Prostate gland (tissue), 2 donors: ENCODE data around the gene ST6GALNAC3. TPM values are rescaled to one million over a fixed set of nuclear protein-coding genes. Genes with fewer than 3 reads are reported as not detected.

Experiments
- DNase-seq: peaks from one replicate; pipeline ENCODE4 v3.0.0-alpha.2; 2019; ENCODE audit warnings: low spot score
- H3K27ac ChIP-seq, 2 donors: fragments of 200-600 bp; sonication (generic); 2 replicates each; pipeline ENCODE4 v1.5.1; 2017 to 2019
- H3K27me3 ChIP-seq: fragments of 200-600 bp; sonication (generic); replicated peaks from 2 replicates; pipeline ENCODE4 v1.5.1; 2019; ENCODE audit not compliant: insufficient read depth
- H3K36me3 ChIP-seq, 2 donors: fragments of 200-600 bp; sonication (generic); 1 replicate in 1 of 2; 2 replicates in 1 of 2; pipeline versions ENCODE4 v1.5.1 to v1.8.1; 2017 to 2019
- H3K4me1 ChIP-seq: fragments of 200-600 bp; sonication (generic); replicated peaks from 2 replicates; pipeline ENCODE4 v1.5.1; 2019
- H3K4me3 ChIP-seq, 2 donors: fragments of 200-600 bp; sonication (generic); 2 replicates each; pipeline ENCODE4 v1.5.1; 2017 to 2019
- H3K9me3 ChIP-seq: fragments of 200-600 bp; sonication (generic); 2 replicates; pipeline ENCODE4 v1.5.1; 2017
- CTCF ChIP-seq, 4 experiments: fragments of 200-600 bp in 2 of 4; fragments of 450-650 bp in 2 of 4; sonication (generic) in 2 of 4; IDR thresholded peaks; 1 replicate in 3 of 4; 2 replicates in 1 of 4; pipeline ENCODE4 v1.5.1; 2016 to 2019; ENCODE audit warnings: antibody characterized with exemption in 4 of 4, mild to moderate bottlenecking in 2 of 4, moderate library complexity in 2 of 4
- POLR2A ChIP-seq: fragments of 450-650 bp; IDR thresholded peaks from one replicate; pipeline ENCODE4 v1.6.1; 2016; ENCODE audit warnings: antibody characterized with exemption, mild to moderate bottlenecking
- POLR2AphosphoS5 ChIP-seq: sonication (generic); formaldehyde crosslinking; IDR thresholded peaks from one replicate; pipeline ENCODE4 v1.6.1; 2017; ENCODE audit warnings: antibody characterized with exemption
- WGBS: methylation state at CpG from one replicate; pipeline ENCODE4 v1.1.5; 2018; 5-methylcytosine and 5-hydroxymethylcytosine counted together
- intact Hi-C: fragments of 100-400 bp; cut with DNase I; formaldehyde crosslinking; loops from one replicate; pipeline ENCODE4 v1.14.2; 2022
- total RNA-seq, 2 donors: library from RNA; depleted of rRNA; stranded (reverse); fragments of >200 nt; gene quantifications; one replicate each; pipeline ENCODE4 v1.1.0, GENCODE V29; 2016

Gene ST6GALNAC3
- total RNA-seq, 2 donors from 2014 or later, result 0.41 to 0.80 TPM

- Histone ChIP-seq H3K4me3 (no peak overlapping the region), H3K4me1 (no peaks in the 10 kb centered on the region), H3K36me3 (no peaks in the 10 kb centered on the region), H3K27me3 (no peaks in the 10 kb centered on the region), H3K9me3 (no peaks in the 10 kb centered on the region), H3K27ac (no peak overlapping the region)
- intact Hi-C loops, result no loop called here
- TF ChIP-seq POLR2AphosphoS5 (no peak), POLR2A (no peak)
- 88% methylated on average over 4 of the region's 4 CpGs for WGBS
- DNase-seq, result no peak
These were observed 158.1 kb downstream of the ST6GALNAC3 start for GRCh38 chr1:76232666-76233065.

GRCh38 chr1:76234061-76234460 lies 159.5 kb downstream of the ST6GALNAC3 start:
- no peaks in the 10 kb centered on the region for H3K9me3 ChIP-seq
- DNase-seq, result no peak
- TF ChIP-seq POLR2A (no peak), CTCF (IDR thresholded peaks at IDR 0.05) (no peak), POLR2AphosphoS5 (no peak)
- no peaks in the 10 kb centered on the region for H3K4me1 ChIP-seq
- 84% methylated on average over 2 of the region's 2 CpGs for WGBS
- no peak overlapping the region for H3K4me3 ChIP-seq
- H3K27ac ChIP-seq, result no peak overlapping the region
- H3K36me3 ChIP-seq, result no peaks in the 10 kb centered on the region
- no peaks in the 10 kb centered on the region for H3K27me3 ChIP-seq
- intact Hi-C loops, result no loop called here

- Histone ChIP-seq H3K27me3 (no peaks in the 10 kb centered on the region), H3K4me1 (no peaks in the 10 kb centered on the region), H3K9me3 (no peaks in the 10 kb centered on the region), H3K36me3 (no peaks in the 10 kb centered on the region), H3K27ac (no peak overlapping the region), H3K4me3 (no peak overlapping the region)
- intact Hi-C loops, result no loop called here
- DNase-seq, result no peak
- no peak for TF ChIP-seq POLR2AphosphoS5
- no peak for TF ChIP-seq CTCF (IDR thresholded peaks at IDR 0.05)
- no peak for TF ChIP-seq POLR2A
- WGBS, result over 99% methylated on average over 5 of the region's 5 CpGs
These were observed 162.7 kb downstream of the ST6GALNAC3 start for GRCh38 chr1:76237211-76237610.

- TF ChIP-seq CTCF (IDR thresholded peaks at IDR 0.05), result no peak
- TF ChIP-seq POLR2AphosphoS5, result no peak
- TF ChIP-seq POLR2A, result no peak
- Histone ChIP-seq H3K4me1 (no peaks in the 10 kb centered on the region), H3K9me3 (no peaks in the 10 kb centered on the region), H3K4me3 (no peak overlapping the region), H3K27me3 (no peaks in the 10 kb centered on the region), H3K36me3 (no peaks in the 10 kb centered on the region), H3K27ac (no peak overlapping the region)
- intact Hi-C loops, result no loop called here
- WGBS, result 65% methylated on average over 6 of the region's 6 CpGs
- no peak for DNase-seq
These were observed 163.6 kb downstream of the ST6GALNAC3 start for GRCh38 chr1:76238094-76238628.

GRCh38 chr1:76239470-76239918 lies 164.9 kb downstream of the ST6GALNAC3 start:
- Histone ChIP-seq H3K4me1 (no peaks in the 10 kb centered on the region), H3K27me3 (no peaks in the 10 kb centered on the region), H3K4me3 (no peak overlapping the region), H3K36me3 (no peaks in the 10 kb centered on the region), H3K9me3 (no peaks in the 10 kb centered on the region), H3K27ac (no peak overlapping the region)
- 59% methylated on average over 3 of the region's 3 CpGs for WGBS
- TF ChIP-seq POLR2A, result no peak
- no peak for TF ChIP-seq POLR2AphosphoS5
- TF ChIP-seq CTCF (IDR thresholded peaks at IDR 0.05), result no peak
- DNase-seq, result no peak
- intact Hi-C loops, result no loop called here
